GM18870 (cell line): ENCODE measurements around the gene AGR2.

Experiments used
- ATAC-seq: cut with Tn5 transposase; IDR thresholded peaks from one replicate; pipeline ENCODE4 v1.9.1; 2021; ENCODE audit warnings: moderate library complexity; ENCODE audit not compliant: unreplicated experiment

AGR2 gene

GRCh38 chr7:16813232-16813616 lies 8.4 kb upstream of the AGR2 start:
- no peak for ATAC-seq

- no peak for ATAC-seq
Observed at GRCh38 chr7:16812542-16813231, 7.9 kb upstream of the AGR2 start.

GRCh38 chr7:16811551-16811950 lies 6.8 kb upstream of the AGR2 start:
- no peak for ATAC-seq

- ATAC-seq, result no peak
Observed at GRCh38 chr7:16810573-16810972, 5.8 kb upstream of the AGR2 start.

GRCh38 chr7:16810112-16810511 lies 5.3 kb upstream of the AGR2 start:
- no peak for ATAC-seq

GRCh38 chr7:16805441-16805840 lies 642 bp upstream of the AGR2 start:
- no peak for ATAC-seq

- no peak for ATAC-seq
Observed at GRCh38 chr7:16803881-16804673, 722 bp downstream of the AGR2 start.

- no peak for ATAC-seq
Observed at GRCh38 chr7:16803125-16803524, 1.7 kb downstream of the AGR2 start.

GRCh38 chr7:16801579-16801978 lies 3.2 kb downstream of the AGR2 start:
- ATAC-seq, result no peak

GRCh38 chr7:16801111-16801542 lies 3.7 kb downstream of the AGR2 start:
- ATAC-seq, result peak; percentile 75

GRCh38 chr7:16795624-16796023 lies 9.2 kb downstream of the AGR2 start:
- ATAC-seq, result no peak

GRCh38 chr7:16794986-16795385 lies 9.8 kb downstream of the AGR2 start:
- ATAC-seq, result no peak

GRCh38 chr7:16791905-16792698 lies 12.7 kb downstream of the AGR2 start:
- no peak for ATAC-seq

- no peak for ATAC-seq
Observed at GRCh38 chr7:16791071-16791470, 13.7 kb downstream of the AGR2 start.

GRCh38 chr7:16787127-16787526 lies 17.7 kb downstream of the AGR2 start:
- no peak for ATAC-seq

GRCh38 chr7:16786257-16786656 lies 18.5 kb downstream of the AGR2 start:
- no peak for ATAC-seq

GRCh38 chr7:16785846-16786245 lies 19.0 kb downstream of the AGR2 start:
- ATAC-seq, result no peak

- no peak for ATAC-seq
Observed at GRCh38 chr7:16785321-16785720, 19.5 kb downstream of the AGR2 start.

- ATAC-seq, result no peak
Observed at GRCh38 chr7:16780596-16780995, 24.2 kb downstream of the AGR2 start.

GRCh38 chr7:16779051-16779450 lies 25.7 kb downstream of the AGR2 start:
- ATAC-seq, result no peak

- ATAC-seq, result no peak
Observed at GRCh38 chr7:16778476-16778875, 26.3 kb downstream of the AGR2 start.

GRCh38 chr7:16776053-16776452 lies 28.7 kb downstream of the AGR2 start:
- ATAC-seq, result no peak
